MG63 (cell line): Measurements from ENCODE around the gene ANXA2R. TPM values are rescaled to one million over a fixed set of nuclear protein-coding genes. Genes with fewer than 3 reads are reported as not detected.
"Not testable (repeated sequence)": the region's sequence is repeated elsewhere in the genome, so short reads cannot be mapped to it uniquely, and the experiment has no call there.

Experiments used
- DNase-seq: peaks from one replicate; pipeline ENCODE4 v3.0.0-alpha.2; 2020
- H3K27me3 ChIP-seq: fragments of 250-450 bp; sonication (Bioruptor Pico); 2 replicates; pipeline ENCODE4 v1.5.1; 2020; ENCODE audit warnings: mild to moderate bottlenecking, moderate library complexity
- H3K36me3 ChIP-seq: fragments of 250-450 bp; sonication (Bioruptor Pico); 2 replicates; pipeline ENCODE4 v1.5.1; 2020; ENCODE audit warnings: mild to moderate bottlenecking, moderate library complexity
- H3K4me3 ChIP-seq: fragments of 250-450 bp; sonication (Bioruptor Pico); 2 replicates; pipeline ENCODE4 v1.5.1; 2020; ENCODE audit warnings: mild to moderate bottlenecking, moderate library complexity
- H3K9me3 ChIP-seq: fragments of 250-450 bp; sonication (Bioruptor Pico); 2 replicates; pipeline ENCODE4 v1.5.1; 2020; ENCODE audit warnings: mild to moderate bottlenecking, moderate library complexity
- total RNA-seq: library from RNA; depleted of rRNA; stranded (reverse); fragments of >200 nt; shearing (Covaris generic); gene quantifications from 2 replicates; pipeline ENCODE4 v1.2.3, GENCODE V29; 2014; ENCODE audit warnings: low replicate concordance

The ANXA2R gene
- total RNA-seq, 1 experiment from 2014 or later = 4.3 TPM

GRCh38 chr5:43065948-43066798 lies 26.1 kb upstream of the ANXA2R start:
- peaks cover 4% of the 10 kb centered on the region for H3K36me3 ChIP-seq
- H3K9me3 ChIP-seq = no peaks in the 10 kb centered on the region
- DNase-seq = peak; percentile 66
- no peaks in the 10 kb centered on the region for H3K27me3 ChIP-seq
- H3K4me3 ChIP-seq = peak overlapping the region; percentile 81

- no peaks in the 10 kb centered on the region for H3K27me3 ChIP-seq
- no peak for DNase-seq
- no peaks in the 10 kb centered on the region for H3K9me3 ChIP-seq
- H3K4me3 ChIP-seq = peak overlapping the region; percentile 81
- H3K36me3 ChIP-seq = no peaks in the 10 kb centered on the region
Measured at GRCh38 chr5:43065387-43065947, 25.3 kb upstream of the ANXA2R start.

GRCh38 chr5:43063721-43064171 lies 23.6 kb upstream of the ANXA2R start:
- H3K36me3 ChIP-seq = no peaks in the 10 kb centered on the region
- no peak overlapping the region for H3K4me3 ChIP-seq
- H3K27me3 ChIP-seq = no peaks in the 10 kb centered on the region
- H3K9me3 ChIP-seq = no peaks in the 10 kb centered on the region
- DNase-seq = no peak

- DNase-seq = no peak
- no peak overlapping the region for H3K4me3 ChIP-seq
- no peaks in the 10 kb centered on the region for H3K27me3 ChIP-seq
- H3K9me3 ChIP-seq = no peaks in the 10 kb centered on the region
- no peaks in the 10 kb centered on the region for H3K36me3 ChIP-seq
Measured at GRCh38 chr5:43061352-43062075, 21.4 kb upstream of the ANXA2R start.

GRCh38 chr5:43060020-43060419 lies 19.9 kb upstream of the ANXA2R start:
- H3K27me3 ChIP-seq, H3K9me3 ChIP-seq, H3K36me3 ChIP-seq, DNase-seq, H3K4me3 ChIP-seq: not testable (repeated sequence)

- H3K36me3 ChIP-seq, DNase-seq, H3K9me3 ChIP-seq, H3K27me3 ChIP-seq, H3K4me3 ChIP-seq: not testable (repeated sequence)
Measured at GRCh38 chr5:43055098-43055497, 15.0 kb upstream of the ANXA2R start.

GRCh38 chr5:43051684-43052083 lies 11.6 kb upstream of the ANXA2R start:
- Histone ChIP-seq H3K9me3 (no peaks in the 10 kb centered on the region; the same call in none of the 2 replicates), H3K27me3 (no peaks in the 10 kb centered on the region), H3K4me3 (no peak overlapping the region), H3K36me3 (no peaks in the 10 kb centered on the region; the same call in 1 of the 2 replicates)
- no peak for DNase-seq

- no peaks in the 10 kb centered on the region for H3K27me3 ChIP-seq
- H3K4me3 ChIP-seq = no peak overlapping the region
- no peak for DNase-seq
- H3K9me3 ChIP-seq = no peaks in the 10 kb centered on the region; the same call in none of the 2 replicates
- H3K36me3 ChIP-seq = no peaks in the 10 kb centered on the region
Measured at GRCh38 chr5:43050384-43050783, 10.3 kb upstream of the ANXA2R start.

- Histone ChIP-seq H3K36me3 (peaks cover 2% of the 10 kb centered on the region; the same call in 1 of the 2 replicates), H3K9me3 (no peaks in the 10 kb centered on the region; the same call in 1 of the 2 replicates), H3K4me3 (no peak overlapping the region), H3K27me3 (no peaks in the 10 kb centered on the region)
- no peak for DNase-seq
Measured at GRCh38 chr5:43049236-43049635, 9.1 kb upstream of the ANXA2R start.

- Histone ChIP-seq H3K9me3 (no peaks in the 10 kb centered on the region), H3K36me3 (peaks cover 2% of the 10 kb centered on the region; the same call in 1 of the 2 replicates), H3K4me3 (no peak overlapping the region), H3K27me3 (no peaks in the 10 kb centered on the region)
- no peak for DNase-seq
Measured at GRCh38 chr5:43046474-43046873, 6.4 kb upstream of the ANXA2R start.

GRCh38 chr5:43045236-43045635 lies 5.1 kb upstream of the ANXA2R start:
- H3K4me3 ChIP-seq = no peak overlapping the region
- H3K36me3 ChIP-seq = peaks cover 2% of the 10 kb centered on the region; the same call in 1 of the 2 replicates
- no peaks in the 10 kb centered on the region for H3K9me3 ChIP-seq
- no peak for DNase-seq
- H3K27me3 ChIP-seq = no peaks in the 10 kb centered on the region

GRCh38 chr5:43044181-43044914 lies 4.2 kb upstream of the ANXA2R start:
- peaks cover 2% of the 10 kb centered on the region; the same call in 1 of the 2 replicates for H3K36me3 ChIP-seq
- DNase-seq = peak; percentile 25
- no peak overlapping the region; the same call in 1 of the 2 replicates for H3K4me3 ChIP-seq
- H3K9me3 ChIP-seq = no peaks in the 10 kb centered on the region
- H3K27me3 ChIP-seq = no peaks in the 10 kb centered on the region

- no peaks in the 10 kb centered on the region for H3K27me3 ChIP-seq
- no peak for DNase-seq
Measured at GRCh38 chr5:43043400-43043756, 3.3 kb upstream of the ANXA2R start.

GRCh38 chr5:43042626-43043399 lies 2.7 kb upstream of the ANXA2R start:
- Histone ChIP-seq H3K27me3 (no peaks in the 10 kb centered on the region), H3K4me3 (peak overlapping the region; percentile 63), H3K36me3 (peaks cover 2% of the 10 kb centered on the region; the same call in 1 of the 2 replicates), H3K9me3 (no peaks in the 10 kb centered on the region)
- DNase-seq = peak; percentile 75

More at GRCh38 chr5:43043400-43043756, 3.3 kb upstream of the ANXA2R start:
- Histone ChIP-seq H3K9me3 (no peaks in the 10 kb centered on the region), H3K36me3 (peaks cover 2% of the 10 kb centered on the region; the same call in 1 of the 2 replicates), H3K4me3 (peak overlapping the region; percentile 63)

GRCh38 chr5:43042176-43042625 lies 2.1 kb upstream of the ANXA2R start:
- Histone ChIP-seq H3K36me3 (peaks cover 2% of the 10 kb centered on the region; the same call in 1 of the 2 replicates), H3K9me3 (no peaks in the 10 kb centered on the region), H3K4me3 (peak overlapping the region; percentile 63), H3K27me3 (no peaks in the 10 kb centered on the region)
- DNase-seq = peak; percentile 77
